OCI-LY7 (cell line): Measurements from ENCODE around the gene PDCD6IP.

Source experiments
- EZH2phosphoT487 ChIP-seq: fragments of 200-600 bp; sonication (generic); IDR thresholded peaks from 2 replicates; pipeline ENCODE4 v1.6.1; 2018; ENCODE audit warnings: low read depth, borderline replicate concordance, mild to moderate bottlenecking, mixed run types, antibody characterized with exemption, low read length, moderate library complexity, mixed read lengths
- TF ChIP-seq, protein P1 (sequence below): fragments of 200-600 bp; sonication (generic); conservative IDR thresholded peaks from 2 replicates; pipeline ENCODE4 v1.5.1; 2014; ENCODE audit warnings: mild to moderate bottlenecking, antibody characterized with exemption, low read length, moderate library complexity, mixed read lengths

- TF ChIP-seq, protein P1, sequence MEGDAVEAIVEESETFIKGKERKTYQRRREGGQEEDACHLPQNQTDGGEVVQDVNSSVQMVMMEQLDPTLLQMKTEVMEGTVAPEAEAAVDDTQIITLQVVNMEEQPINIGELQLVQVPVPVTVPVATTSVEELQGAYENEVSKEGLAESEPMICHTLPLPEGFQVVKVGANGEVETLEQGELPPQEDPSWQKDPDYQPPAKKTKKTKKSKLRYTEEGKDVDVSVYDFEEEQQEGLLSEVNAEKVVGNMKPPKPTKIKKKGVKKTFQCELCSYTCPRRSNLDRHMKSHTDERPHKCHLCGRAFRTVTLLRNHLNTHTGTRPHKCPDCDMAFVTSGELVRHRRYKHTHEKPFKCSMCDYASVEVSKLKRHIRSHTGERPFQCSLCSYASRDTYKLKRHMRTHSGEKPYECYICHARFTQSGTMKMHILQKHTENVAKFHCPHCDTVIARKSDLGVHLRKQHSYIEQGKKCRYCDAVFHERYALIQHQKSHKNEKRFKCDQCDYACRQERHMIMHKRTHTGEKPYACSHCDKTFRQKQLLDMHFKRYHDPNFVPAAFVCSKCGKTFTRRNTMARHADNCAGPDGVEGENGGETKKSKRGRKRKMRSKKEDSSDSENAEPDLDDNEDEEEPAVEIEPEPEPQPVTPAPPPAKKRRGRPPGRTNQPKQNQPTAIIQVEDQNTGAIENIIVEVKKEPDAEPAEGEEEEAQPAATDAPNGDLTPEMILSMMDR: no peak
- no peak for TF ChIP-seq EZH2phosphoT487
Measured at GRCh38 chr3:33875680-33876079, 77.2 kb downstream of the PDCD6IP start.
